ENCODE data around the gene ARMC9.

Gene ARMC9

DNA sequence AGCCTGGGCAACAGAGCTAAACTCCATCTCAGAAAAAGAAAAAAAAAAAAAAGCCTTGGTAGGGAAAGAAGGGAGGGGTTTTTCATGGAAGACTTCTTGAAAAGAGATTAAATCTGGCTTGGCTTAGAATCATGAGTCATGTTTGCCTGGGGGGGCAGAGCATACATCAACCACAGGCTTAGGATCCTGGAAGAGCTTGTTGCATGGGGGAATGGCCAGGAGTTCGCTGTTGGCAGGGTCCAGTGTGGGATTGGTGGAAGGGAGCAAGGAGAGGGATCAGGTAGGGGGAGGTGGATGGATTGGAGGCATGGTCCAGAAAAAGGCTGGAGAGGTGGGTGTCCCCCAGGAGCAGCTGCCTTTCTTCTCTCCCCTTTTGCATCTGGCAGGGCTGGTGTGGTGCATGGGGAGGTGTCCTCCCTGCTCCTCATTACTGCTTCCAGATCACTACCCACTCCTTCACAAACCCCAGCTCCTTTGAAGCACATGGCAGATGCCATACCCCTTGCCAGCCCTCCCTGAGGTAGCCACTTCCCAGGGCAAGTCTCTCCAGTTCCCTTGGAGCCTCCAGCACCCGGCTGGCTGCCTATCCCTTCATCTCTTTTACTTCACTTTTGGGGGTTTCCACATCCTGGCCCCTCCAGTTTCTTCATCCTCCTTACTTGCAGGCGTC is 2.5 kb downstream of the ARMC9 start:
- no peak for DNase-seq (ENCODE audit: low read depth)
- peak overlapping the region; percentile 23 for H3K4me3 ChIP-seq (ENCODE audit: control insufficient read depth, low read depth, low read length)
- TF ChIP-seq, protein P1, sequence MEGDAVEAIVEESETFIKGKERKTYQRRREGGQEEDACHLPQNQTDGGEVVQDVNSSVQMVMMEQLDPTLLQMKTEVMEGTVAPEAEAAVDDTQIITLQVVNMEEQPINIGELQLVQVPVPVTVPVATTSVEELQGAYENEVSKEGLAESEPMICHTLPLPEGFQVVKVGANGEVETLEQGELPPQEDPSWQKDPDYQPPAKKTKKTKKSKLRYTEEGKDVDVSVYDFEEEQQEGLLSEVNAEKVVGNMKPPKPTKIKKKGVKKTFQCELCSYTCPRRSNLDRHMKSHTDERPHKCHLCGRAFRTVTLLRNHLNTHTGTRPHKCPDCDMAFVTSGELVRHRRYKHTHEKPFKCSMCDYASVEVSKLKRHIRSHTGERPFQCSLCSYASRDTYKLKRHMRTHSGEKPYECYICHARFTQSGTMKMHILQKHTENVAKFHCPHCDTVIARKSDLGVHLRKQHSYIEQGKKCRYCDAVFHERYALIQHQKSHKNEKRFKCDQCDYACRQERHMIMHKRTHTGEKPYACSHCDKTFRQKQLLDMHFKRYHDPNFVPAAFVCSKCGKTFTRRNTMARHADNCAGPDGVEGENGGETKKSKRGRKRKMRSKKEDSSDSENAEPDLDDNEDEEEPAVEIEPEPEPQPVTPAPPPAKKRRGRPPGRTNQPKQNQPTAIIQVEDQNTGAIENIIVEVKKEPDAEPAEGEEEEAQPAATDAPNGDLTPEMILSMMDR (IDR thresholded peaks at IDR 0.05; ENCODE audit: control insufficient read depth, insufficient read depth, low read depth, low read length, missing control alignments), result no peak

DNA sequence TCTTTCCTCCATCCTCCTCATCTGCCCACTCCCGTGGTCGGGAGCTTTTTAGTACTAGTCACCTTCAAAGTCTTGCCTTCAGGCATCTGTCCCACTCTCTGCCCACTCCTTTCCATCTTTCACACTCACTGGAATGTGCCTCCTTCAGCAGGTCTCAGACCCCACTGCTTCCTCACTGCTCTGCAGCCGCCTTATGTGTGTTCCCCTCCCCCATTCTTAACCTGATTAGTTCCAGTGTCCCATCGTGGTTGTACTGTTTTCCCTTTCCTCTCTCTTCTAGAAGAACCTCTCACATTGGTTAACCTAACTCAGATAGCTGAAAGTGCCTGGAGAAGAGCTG is 3.0 kb downstream of the ARMC9 start:
- DNase-seq (ENCODE audit: low read depth), result no peak
- TF ChIP-seq, protein P1 (IDR thresholded peaks at IDR 0.05; ENCODE audit: control insufficient read depth, insufficient read depth, low read depth, low read length, missing control alignments), result no peak
- H3K4me3 ChIP-seq (ENCODE audit: control insufficient read depth, low read depth, low read length), result no peak overlapping the region

DNA sequence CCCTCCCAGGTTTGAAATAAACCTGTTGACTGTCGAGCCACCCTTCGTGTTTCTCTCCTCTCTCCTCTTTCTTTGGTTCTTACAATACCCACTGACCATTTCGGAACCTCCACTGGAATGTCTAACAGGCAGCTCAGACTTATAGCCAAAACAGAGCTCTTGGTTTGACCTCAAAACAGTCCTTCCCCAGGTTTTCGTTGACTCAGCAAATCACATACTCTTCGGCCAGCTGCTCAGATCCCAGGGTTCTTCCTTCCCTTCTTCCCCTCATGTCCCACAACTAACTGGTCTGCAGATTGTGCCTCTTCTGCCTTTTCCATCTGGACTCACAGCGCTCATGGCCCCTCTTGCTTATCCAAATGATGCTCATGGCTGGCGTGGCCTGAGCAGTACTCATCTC is 4.7 kb downstream of the ARMC9 start:
- DNase-seq (ENCODE audit: low read depth), result no peak
- TF ChIP-seq, protein P1 (IDR thresholded peaks at IDR 0.05; ENCODE audit: control insufficient read depth, insufficient read depth, low read depth, low read length, missing control alignments), result no peak
- H3K4me3 ChIP-seq (ENCODE audit: control insufficient read depth, low read depth, low read length), result no peak overlapping the region

GRCh38 chr2:231204146-231204545 is 5.7 kb downstream of the ARMC9 start:
- DNase-seq (ENCODE audit: low read depth), result no peak
- TF ChIP-seq, protein P1 (IDR thresholded peaks at IDR 0.05; ENCODE audit: control insufficient read depth, insufficient read depth, low read depth, low read length, missing control alignments), result no peak
- no peak overlapping the region for H3K4me3 ChIP-seq (ENCODE audit: control insufficient read depth, low read depth, low read length)

GRCh38 chr2:231204581-231204980 is 6.2 kb downstream of the ARMC9 start:
- TF ChIP-seq, protein P1 (IDR thresholded peaks at IDR 0.05; ENCODE audit: control insufficient read depth, insufficient read depth, low read depth, low read length, missing control alignments), result no peak

GRCh38 chr2:231207734-231208133 is 9.3 kb downstream of the ARMC9 start:
- no peak for DNase-seq (ENCODE audit: low read depth)
- no peak overlapping the region for H3K4me3 ChIP-seq (ENCODE audit: control insufficient read depth, low read depth, low read length)
- TF ChIP-seq, protein P1 (IDR thresholded peaks at IDR 0.05; ENCODE audit: control insufficient read depth, insufficient read depth, low read depth, low read length, missing control alignments), result no peak

More at GRCh38 chr2:231204581-231204980, 6.2 kb downstream of the ARMC9 start:
- no peak overlapping the region for H3K4me3 ChIP-seq (ENCODE audit: control insufficient read depth, low read depth, low read length)
- no peak for DNase-seq (ENCODE audit: low read depth)
